ENCODE results near the gene VIPR2. TPM values are rescaled to one million over a fixed set of nuclear protein-coding genes. Genes with fewer than 3 reads are reported as not detected.

The VIPR2 gene
- polyA plus RNA-seq, 3 donors = not detected

DNA sequence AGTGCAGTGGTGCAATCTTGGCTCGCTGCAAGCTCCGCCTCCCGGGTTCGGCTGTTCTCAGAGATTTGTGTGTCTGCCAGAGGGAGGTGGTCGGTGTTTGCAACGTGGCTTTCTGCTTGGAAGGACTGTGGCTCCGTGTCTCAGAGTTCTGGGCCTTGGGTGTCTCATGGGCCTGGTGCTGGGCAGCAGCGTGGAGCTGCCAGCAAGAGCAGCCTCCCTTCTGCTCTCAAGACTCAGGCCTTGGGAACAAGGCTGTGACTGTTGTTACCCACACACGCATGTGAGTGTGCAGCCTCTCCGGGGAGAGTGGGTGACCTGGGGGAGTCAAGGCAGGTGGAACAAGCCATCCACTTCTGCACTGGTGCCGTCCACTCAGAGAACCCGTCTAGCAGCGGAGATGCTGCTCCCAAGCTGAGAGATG, 52.0 kb downstream of the VIPR2 start:
- H3K27me3 ChIP-seq (ENCODE audit: control insufficient read depth in 2 of 2, insufficient read depth in 2 of 2, low read length in 2 of 2) = no peaks in the 10 kb centered on the region
- no peaks in the 10 kb centered on the region for H4K20me1 ChIP-seq (ENCODE audit: insufficient read depth, low read length)
- intact Hi-C loops (cut with micrococcal nuclease) = no loop called here
- no peak overlapping the region for H2AFZ ChIP-seq (ENCODE audit: insufficient read depth, low read depth, low read length, poor library complexity, severe bottlenecking)
- no peak overlapping the region for H3K27ac ChIP-seq (ENCODE audit: low read depth in 1 of 2, low read length in 2 of 2)
- H3K4me1 Mint-ChIP-seq = no peaks in the 10 kb centered on the region
- no peak for DNase-seq
- H3K4me1 ChIP-seq (ENCODE audit: control insufficient read depth in 1 of 2, insufficient read depth in 2 of 2, low read length in 2 of 2) = no peaks in the 10 kb centered on the region
- H3K9me3 Mint-ChIP-seq = peaks cover 0 to 3% (median 0%) of the 10 kb centered on the region in 7 donors
- H3K36me3 ChIP-seq (replicated peaks in 1 of 2; ENCODE audit: control insufficient read depth in 1 of 2, insufficient read depth in 2 of 2, low read length in 2 of 2) = no peaks in the 10 kb centered on the region
- H3K27ac Mint-ChIP-seq = no peak overlapping the region
- WGBS (ENCODE audit: insufficient coverage) = 85% methylated on average over 13 of the region's 13 CpGs
- H3K4me2 ChIP-seq (replicated peaks; ENCODE audit: extremely low read depth, low read length, poor library complexity, severe bottlenecking) = no peak overlapping the region
- TF ChIP-seq, protein P1, sequence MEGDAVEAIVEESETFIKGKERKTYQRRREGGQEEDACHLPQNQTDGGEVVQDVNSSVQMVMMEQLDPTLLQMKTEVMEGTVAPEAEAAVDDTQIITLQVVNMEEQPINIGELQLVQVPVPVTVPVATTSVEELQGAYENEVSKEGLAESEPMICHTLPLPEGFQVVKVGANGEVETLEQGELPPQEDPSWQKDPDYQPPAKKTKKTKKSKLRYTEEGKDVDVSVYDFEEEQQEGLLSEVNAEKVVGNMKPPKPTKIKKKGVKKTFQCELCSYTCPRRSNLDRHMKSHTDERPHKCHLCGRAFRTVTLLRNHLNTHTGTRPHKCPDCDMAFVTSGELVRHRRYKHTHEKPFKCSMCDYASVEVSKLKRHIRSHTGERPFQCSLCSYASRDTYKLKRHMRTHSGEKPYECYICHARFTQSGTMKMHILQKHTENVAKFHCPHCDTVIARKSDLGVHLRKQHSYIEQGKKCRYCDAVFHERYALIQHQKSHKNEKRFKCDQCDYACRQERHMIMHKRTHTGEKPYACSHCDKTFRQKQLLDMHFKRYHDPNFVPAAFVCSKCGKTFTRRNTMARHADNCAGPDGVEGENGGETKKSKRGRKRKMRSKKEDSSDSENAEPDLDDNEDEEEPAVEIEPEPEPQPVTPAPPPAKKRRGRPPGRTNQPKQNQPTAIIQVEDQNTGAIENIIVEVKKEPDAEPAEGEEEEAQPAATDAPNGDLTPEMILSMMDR (IDR thresholded peaks at IDR 0.05) = no peak
- H3K9me3 ChIP-seq (replicated peaks in 1 of 2; ENCODE audit: control insufficient read depth in 1 of 2, insufficient read depth in 1 of 2, low read length in 2 of 2) = no peaks in the 10 kb centered on the region
- H3K36me3 Mint-ChIP-seq = no peaks in the 10 kb centered on the region
- no peak overlapping the region for H3K4me3 ChIP-seq (replicated peaks in 1 of 3; ENCODE audit: low read depth in 2 of 3, low read length in 3 of 3)
- H3K27me3 Mint-ChIP-seq (ENCODE audit: low read depth in 3 of 3) = peaks cover 2 to 7% (median 4%) of the 10 kb centered on the region in 3 donors
- no peak overlapping the region for H3K4me3 Mint-ChIP-seq
- H3K9ac ChIP-seq (ENCODE audit: insufficient read depth, low read length, poor library complexity, severe bottlenecking) = no peak overlapping the region
- H3K79me2 ChIP-seq (ENCODE audit: insufficient read depth, low read length) = no peaks in the 10 kb centered on the region

DNA sequence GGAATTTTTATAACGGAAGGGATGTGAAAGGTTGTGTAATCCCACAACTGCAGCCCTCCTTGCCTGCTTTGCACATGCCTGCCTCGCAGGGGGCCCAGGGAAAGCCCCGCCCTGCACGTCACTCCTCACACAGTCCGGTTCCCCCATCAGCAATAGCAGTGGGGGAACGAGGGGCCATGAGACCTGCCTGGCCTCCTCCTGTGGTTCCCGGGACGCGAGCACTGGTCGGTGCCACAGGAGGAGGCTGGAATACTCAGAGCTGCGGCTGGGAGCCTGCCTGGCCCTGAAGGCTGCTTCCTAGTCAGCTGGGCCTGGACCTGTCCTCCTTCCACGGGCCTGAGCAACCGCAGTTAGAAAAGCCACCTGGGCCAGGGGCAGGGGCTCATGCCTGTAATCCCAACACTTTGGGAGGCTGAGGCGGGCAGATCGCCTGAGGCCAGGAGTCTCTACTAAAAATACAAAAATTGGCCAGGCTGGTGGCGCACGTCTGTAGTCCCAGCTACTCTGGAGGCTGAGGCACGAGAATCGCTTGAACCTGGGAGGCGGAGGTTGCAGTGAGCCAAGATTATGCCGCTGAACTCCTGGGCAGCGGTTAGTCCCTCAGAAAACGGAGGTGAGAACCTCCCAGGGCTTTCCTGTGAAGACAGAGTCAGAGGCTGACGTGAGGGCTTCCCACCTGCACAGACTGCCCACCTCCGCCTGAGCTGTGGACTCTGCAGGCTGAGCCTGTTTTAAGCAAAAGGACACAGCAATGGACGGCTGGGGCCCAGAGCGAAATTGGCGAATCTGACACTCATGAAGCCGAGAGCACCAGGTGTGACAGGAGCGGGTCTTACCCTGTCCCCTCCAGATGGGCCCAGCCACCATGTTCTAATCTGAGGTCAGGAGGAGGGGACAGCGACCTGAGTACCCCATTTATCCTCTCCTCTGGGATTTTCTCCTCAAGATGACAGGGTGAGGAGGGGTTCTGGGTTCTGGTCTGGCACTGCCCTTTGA, 52.9 kb downstream of the VIPR2 start:
- Histone ChIP-seq H3K9ac (ENCODE audit: insufficient read depth, low read length, poor library complexity, severe bottlenecking) (no peak overlapping the region), H3K9me3 (replicated peaks in 1 of 2; ENCODE audit: control insufficient read depth in 1 of 2, insufficient read depth in 1 of 2, low read length in 2 of 2) (no peaks in the 10 kb centered on the region), H3K27ac (ENCODE audit: low read depth in 1 of 2, low read length in 2 of 2) (no peak overlapping the region), H3K4me3 (replicated peaks in 1 of 3; ENCODE audit: low read depth in 2 of 3, low read length in 3 of 3) (no peak overlapping the region), H4K20me1 (ENCODE audit: insufficient read depth, low read length) (no peaks in the 10 kb centered on the region), H3K36me3 (replicated peaks in 1 of 2; ENCODE audit: control insufficient read depth in 1 of 2, insufficient read depth in 2 of 2, low read length in 2 of 2) (no peaks in the 10 kb centered on the region), H3K79me2 (ENCODE audit: insufficient read depth, low read length) (no peaks in the 10 kb centered on the region), H3K27me3 (ENCODE audit: control insufficient read depth in 2 of 2, insufficient read depth in 2 of 2, low read length in 2 of 2) (no peaks in the 10 kb centered on the region), H2AFZ (ENCODE audit: insufficient read depth, low read depth, low read length, poor library complexity, severe bottlenecking) (no peak overlapping the region), H3K4me2 (replicated peaks; ENCODE audit: extremely low read depth, low read length, poor library complexity, severe bottlenecking) (no peak overlapping the region), H3K4me1 (ENCODE audit: control insufficient read depth in 1 of 2, insufficient read depth in 2 of 2, low read length in 2 of 2) (no peaks in the 10 kb centered on the region)
- TF ChIP-seq, protein P1 (IDR thresholded peaks at IDR 0.05) = no peak
- Mint-ChIP-seq H3K27ac (no peak overlapping the region), H3K4me1 (no peaks in the 10 kb centered on the region), H3K36me3 (no peaks in the 10 kb centered on the region), H3K4me3 (no peak overlapping the region), H3K27me3 (ENCODE audit: low read depth in 3 of 3) (peaks cover 2 to 7% (median 4%) of the 10 kb centered on the region in 3 donors), H3K9me3 (peaks cover 0 to 3% (median 0%) of the 10 kb centered on the region in 7 donors)
- intact Hi-C loops (cut with micrococcal nuclease) = no loop called here
- DNase-seq = no peak
- WGBS (ENCODE audit: insufficient coverage) = 90% methylated on average over 26 of the region's 31 CpGs

Measured in CD14-positive monocyte (primary cell).